ENCODE data around the gene AKT1S1.
"Not testable (repeated sequence)": the region's sequence is repeated elsewhere in the genome, so short reads cannot be mapped to it uniquely, and the experiment has no call there.

The AKT1S1 gene

DNA sequence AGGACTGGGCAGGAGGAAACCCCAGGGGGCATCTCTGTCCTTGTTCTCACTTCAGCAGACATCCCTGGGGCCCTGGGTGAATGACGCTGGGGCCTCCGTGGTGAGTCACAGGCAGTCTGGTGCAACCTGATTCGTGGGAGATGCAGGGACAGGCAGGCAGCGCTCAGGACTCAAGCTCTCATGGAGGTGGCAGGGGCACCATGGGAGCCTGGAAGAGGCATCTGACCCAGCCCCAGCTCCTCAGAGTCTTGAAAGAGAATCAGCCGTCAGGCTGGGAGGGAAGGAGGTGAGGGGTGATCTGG lies 40.2 kb downstream of the AKT1S1 start:
- DNase-seq (ENCODE audit: low read depth, low spot score) = no peak

DNA sequence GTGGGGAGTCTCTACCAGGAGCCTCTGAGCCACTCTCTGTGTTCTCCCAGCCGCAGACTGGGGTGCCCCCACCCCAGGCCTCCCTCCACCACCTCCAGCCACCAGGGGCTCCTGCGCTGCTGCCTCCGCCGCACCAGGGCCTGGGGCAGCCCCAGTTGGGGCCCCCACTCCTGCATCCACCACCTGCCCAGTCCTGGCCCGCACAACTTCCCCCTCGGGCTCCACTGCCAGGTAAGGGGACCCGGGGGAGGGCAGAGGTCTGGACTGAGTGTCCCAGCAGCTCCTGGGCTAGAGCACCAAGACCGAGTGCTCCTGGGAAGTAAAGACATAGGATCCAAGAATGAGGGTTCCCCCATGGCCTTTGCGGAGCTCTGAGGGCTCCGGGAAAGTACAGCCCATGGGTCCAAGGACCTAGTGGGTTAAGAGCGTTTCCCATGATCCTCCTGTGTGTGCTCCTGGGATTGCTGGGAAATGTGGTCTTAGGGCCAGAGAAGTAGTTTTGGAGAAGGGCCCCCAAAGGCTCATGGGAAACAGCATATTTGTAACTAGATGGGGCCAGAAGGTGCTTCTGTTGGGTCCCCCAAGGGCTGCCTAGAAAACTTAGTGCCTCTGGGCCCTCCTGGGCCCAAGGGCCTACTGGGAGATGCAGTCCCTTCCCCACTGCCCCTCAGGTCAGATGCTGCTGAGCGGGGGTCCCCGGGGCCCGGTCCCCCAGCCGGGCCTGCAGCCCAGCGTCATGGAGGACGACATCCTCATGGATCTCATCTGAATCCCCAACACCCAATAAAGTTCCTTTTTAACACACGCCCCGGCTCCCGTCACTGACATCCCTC lies 40.8 kb downstream of the AKT1S1 start:
- DNase-seq (ENCODE audit: low read depth, low spot score) = no peak

DNA sequence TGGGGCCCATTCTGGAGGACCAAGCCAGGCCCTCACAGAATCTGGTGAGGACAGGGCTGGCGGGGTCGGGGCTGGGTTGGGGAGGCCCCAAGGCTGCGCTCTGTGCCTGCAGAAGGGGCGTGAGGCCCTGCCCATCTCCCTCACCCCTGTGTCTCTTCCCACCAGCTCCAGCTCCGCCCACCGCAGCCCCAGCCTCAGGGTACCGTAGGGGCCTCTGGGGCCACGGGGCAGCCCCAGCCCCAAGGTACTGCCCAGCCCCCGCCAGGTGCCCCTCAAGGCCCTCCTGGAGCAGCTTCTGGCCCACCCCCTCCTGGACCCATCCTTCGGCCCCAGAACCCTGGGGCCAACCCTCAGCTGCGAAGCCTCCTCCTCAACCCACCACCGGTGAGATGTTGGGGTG lies 41.6 kb downstream of the AKT1S1 start:
- no peak for DNase-seq (ENCODE audit: low read depth, low spot score)

DNA sequence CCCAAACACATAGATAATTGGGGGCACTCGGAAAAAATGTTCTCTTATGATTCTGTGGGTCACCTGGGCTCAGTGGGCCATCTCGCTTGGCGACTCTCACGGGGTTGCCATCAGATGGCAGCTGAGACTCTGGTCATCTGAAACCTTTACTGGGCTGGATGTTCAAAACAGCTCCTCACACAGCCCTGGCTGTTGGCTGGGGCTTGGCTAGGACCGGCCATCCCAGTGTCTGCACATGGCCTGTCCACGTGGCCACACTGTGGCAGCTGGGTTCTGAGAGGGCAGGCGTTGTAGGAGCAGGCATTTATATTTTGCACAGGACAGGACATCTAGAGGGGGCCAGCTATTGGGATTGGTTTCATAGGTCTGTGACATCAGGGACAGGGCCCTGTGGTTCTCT lies 43.6 kb downstream of the AKT1S1 start:
- DNase-seq (ENCODE audit: low read depth, low spot score) = no peak

DNA sequence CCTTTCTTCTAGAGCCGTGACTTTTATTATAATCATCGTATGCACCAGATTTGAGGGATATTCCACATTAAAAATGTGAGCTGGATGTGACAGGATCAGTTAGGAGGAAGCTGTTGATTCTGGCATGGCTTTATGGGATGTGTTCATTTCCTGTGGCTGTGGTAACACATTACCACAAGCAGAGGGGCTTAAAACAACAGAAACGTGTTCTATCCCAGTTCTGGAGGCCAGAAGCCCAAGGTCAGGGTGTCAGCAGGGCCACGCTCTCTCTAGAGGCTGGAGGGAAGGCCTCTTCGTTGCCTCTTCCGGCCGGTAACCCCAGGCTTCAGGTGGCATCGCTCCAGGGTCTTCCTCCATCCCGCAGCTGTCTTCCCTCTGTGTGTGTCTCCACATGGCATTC lies 44.6 kb downstream of the AKT1S1 start:
- DNase-seq (ENCODE audit: low read depth, low spot score) = no peak

DNA sequence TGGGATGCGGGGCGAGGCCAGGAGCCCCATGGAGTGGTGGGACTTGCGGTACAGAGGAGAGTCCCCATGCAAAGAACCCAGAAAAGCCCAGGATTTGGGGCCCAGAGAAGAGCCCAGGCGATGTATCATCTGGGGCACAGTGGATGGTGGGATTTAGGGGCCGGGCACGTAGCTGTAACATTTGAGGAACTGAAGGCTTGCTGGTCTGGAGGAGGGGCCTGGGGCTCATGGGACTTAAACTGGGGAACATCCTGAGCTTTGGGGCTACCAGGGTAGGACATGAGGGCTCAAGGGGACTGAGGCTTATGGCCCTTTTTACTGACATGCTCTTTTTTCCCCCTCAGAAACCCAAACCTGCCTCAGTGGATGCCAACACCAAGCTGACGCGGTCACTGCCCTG lies 45.6 kb downstream of the AKT1S1 start:
- DNase-seq (ENCODE audit: low read depth, low spot score) = no peak

DNA sequence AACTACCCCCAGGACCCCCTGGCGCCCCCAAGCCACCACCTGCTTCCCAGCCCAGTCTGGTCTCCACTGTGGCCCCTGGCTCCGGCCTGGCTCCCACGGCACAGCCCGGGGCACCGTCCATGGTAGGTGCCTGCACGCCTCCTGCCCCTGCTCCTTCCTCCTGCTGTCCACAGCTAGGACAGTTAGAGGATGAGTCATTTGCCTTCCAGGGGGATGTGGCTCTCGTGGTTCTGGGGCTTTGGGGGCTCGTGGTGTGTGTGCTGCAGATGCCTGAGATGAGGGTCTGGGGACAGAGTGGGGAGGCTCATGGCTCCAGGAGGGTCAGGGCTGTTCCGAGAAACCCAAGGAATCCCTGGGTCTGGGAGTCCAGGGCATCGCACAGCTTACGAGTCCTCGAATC lies 46.4 kb downstream of the AKT1S1 start:
- no peak for DNase-seq (ENCODE audit: low read depth, low spot score)

DNA sequence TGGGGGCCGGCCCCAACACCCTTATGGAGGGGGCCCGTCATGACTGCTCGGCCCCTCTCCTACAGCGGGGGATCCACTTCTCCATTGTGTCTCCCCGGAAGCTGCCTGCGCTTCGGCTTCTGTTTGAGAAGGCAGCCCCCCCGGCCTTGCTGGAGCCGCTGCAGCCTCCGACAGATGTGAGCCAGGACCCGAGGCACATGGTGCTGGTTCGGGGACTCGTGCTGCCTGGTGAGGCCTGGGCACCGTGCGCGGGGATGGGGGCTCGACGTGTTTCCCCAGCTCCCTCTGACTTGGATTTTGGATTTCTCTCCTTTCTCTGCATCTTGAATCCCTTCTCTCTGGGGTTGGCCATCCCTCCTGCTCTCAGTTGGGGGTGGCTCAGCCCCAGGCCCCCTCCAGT lies 47.4 kb downstream of the AKT1S1 start:
- DNase-seq (ENCODE audit: low read depth, low spot score) = no peak

DNA sequence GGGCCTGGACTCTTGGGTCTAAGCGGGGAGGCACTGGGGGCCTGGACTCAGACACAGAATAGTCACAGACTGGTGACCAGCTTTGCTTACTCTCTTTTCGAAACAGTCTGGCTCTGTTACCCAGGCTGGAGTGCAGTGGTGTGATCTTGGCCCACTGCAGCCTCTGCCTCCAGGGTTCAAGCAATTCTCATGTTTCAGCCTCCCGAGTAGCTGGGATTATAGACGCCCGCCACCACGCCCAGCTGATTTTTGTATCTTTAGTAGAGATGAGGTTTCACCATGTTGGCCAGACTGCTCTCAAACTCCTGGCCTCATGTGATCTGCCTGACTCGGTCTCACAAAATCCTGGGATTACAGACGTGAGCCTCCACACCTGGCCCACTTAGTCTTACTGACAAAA lies 48.0 kb downstream of the AKT1S1 start:
- DNase-seq (ENCODE audit: low read depth, low spot score) = no peak

DNA sequence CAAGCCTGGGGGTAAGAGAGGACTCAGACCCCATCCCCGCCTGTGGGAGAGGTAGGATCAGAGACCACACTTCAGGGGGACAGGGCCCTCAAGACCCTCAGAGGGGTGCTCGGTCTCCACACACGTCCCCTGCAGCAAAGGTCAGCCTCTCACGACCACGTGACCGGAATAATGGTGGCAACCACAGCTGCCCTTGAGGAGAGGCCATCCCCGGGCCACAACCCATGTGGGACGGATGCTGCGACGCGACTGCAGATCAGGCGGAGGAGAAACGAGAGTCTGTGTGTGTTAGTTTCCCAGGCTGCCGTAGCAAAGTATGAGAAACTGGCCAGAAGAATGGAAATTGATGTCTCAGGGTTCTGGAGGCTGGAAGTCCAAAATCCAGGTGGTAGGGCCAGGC lies 50.1 kb downstream of the AKT1S1 start:
- no peak for DNase-seq (ENCODE audit: low read depth, low spot score)

DNA sequence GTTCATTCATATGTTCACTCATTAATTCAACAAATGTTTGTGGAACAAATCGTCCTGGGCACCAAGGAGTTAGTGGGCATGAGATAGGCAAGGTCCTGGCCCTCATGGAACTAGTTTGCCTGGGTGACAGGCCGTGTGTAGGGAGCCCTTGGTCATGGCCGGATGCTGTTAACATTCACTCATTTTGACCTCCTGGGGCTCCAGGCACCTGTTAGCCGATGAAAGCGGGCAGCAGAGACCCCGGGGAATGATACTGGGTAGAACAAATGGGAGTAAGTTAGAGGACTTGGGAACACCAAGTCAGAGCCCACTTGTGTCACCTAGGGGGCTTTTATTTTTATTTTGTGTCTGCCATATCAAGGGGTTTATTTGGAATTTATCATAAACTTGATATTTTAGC lies 52.5 kb downstream of the AKT1S1 start:
- DNase-seq (ENCODE audit: low read depth, low spot score) = no peak

DNA sequence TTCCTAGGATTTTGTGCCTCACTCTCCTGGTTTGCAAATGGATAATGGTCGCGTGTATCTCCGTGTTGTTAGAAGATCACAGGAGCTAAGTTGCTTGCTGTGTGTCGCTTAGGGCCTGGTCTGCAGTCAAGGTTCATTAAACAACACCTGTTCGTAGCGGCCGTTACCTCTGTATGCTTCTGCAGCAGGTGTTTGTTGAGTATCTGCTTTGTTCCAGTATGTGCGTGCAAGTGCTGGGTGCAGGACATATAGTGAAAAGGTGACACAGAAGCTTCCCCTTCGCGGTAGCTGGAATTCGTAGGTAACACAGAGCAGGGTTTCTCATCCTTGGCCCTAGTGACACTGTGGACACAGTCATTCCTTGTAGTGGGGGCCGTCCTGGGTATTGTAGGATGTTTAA lies 53.7 kb downstream of the AKT1S1 start:
- DNase-seq (ENCODE audit: low read depth, low spot score) = no peak

DNA sequence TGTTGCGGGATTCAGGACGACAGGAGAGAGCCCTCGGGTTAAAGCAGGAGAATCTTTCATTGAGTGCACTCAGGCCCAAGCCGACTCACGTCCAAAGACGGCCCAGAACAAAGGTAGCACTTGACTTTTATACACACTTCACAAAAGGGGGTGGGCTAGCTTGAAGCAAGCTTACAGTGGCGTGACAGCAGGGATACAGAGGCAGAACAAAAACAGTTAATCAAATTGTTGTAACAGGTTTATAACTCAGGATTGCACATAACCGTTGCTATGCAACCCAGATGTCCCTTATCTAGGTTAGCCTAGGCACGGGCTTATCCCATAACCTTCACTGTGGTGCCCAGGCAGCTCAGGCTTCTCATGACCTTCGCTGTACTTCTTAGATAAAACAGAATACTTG lies 57.0 kb downstream of the AKT1S1 start:
- DNase-seq (ENCODE audit: low read depth, low spot score) = no peak

DNA sequence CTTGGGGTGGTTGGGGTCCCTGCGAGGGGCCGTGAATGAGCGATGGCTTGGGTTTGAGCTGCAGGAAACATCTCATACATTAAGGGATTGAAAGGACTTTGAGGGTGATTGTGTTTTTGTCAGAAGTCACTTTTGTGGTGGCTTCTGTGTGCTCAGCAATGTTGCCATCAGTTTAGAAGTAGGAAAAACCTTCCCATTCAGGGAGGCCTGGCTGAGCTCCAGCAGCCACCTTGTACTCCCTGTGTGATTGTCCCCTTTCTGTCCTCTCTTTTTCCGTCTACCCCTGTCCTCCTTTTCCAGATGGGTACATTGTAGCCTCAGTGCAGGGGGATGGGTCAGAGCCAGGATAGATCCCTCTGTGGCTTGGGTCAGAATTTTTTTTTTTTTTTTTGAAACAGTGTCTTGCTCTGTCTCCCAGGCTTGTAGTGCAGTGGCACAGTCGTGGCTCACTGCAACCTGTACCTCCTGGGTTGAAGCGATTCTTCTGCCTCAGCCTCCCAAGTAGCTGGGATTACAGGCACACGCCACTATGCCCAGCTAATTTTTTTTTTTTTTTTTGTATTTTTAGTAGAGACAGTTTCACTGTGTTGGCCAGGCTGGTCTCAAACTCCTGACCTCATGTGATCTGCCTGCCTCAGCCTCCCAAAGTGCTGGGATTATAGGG lies 57.6 kb downstream of the AKT1S1 start:
- DNase-seq (ENCODE audit: low read depth, low spot score) = not testable (repeated sequence)

Data from iPS DF 19.7 (cell line).